ENCODE measurements around the gene TAS1R1. TPM values are rescaled to one million over a fixed set of nuclear protein-coding genes. Genes with fewer than 3 reads are reported as not detected.

Gene TAS1R1
- total RNA-seq, 4 donors from 2014 or later, result not detected

GRCh38 chr1:6507461-6507911, 47.6 kb upstream of the TAS1R1 start:
- no peak overlapping the region for H3K27ac ChIP-seq
- peaks cover 0 to 4% of the 10 kb centered on the region in 2 donors for H3K4me1 ChIP-seq
- 79 to 91% methylated on average over 8 to 11 of the region's 12 CpGs for WGBS, 2 donors

GRCh38 chr1:6508154-6508815, 46.8 kb upstream of the TAS1R1 start:
- intact Hi-C loops (cut with DNase I), result no loop called here
- DNase-seq, result no peak
- Histone ChIP-seq H3K4me3 (replicated peaks in 1 of 3) (no peak overlapping the region), H3K36me3 (no peaks in the 10 kb centered on the region), H3K27me3 (no peaks in the 10 kb centered on the region), H3K4me1 (no peaks in the 10 kb centered on the region), H3K27ac (no peak overlapping the region), H3K9me3 (no peaks in the 10 kb centered on the region)
- no peak for TF ChIP-seq CTCF (IDR thresholded peaks at IDR 0.05)
- no peak for TF ChIP-seq POLR2A (IDR thresholded peaks at IDR 0.05)
- 80 to 86% methylated on average over 13 to 17 of the region's 18 CpGs for WGBS, 2 donors

More at GRCh38 chr1:6507461-6507911, 47.6 kb upstream of the TAS1R1 start:
- no peak for DNase-seq
- H3K4me3 ChIP-seq (replicated peaks in 1 of 3), result no peak overlapping the region
- H3K27me3 ChIP-seq, result no peaks in the 10 kb centered on the region
- TF ChIP-seq CTCF (IDR thresholded peaks at IDR 0.05) (no peak), POLR2A (IDR thresholded peaks at IDR 0.05) (no peak)
- no peaks in the 10 kb centered on the region for H3K36me3 ChIP-seq
- no peaks in the 10 kb centered on the region for H3K9me3 ChIP-seq
- intact Hi-C loops (cut with DNase I), result no loop called here

- DNase-seq, result no peak
- no peaks in the 10 kb centered on the region for H3K36me3 ChIP-seq
- no peaks in the 10 kb centered on the region for H3K27me3 ChIP-seq
- H3K4me1 ChIP-seq, result no peaks in the 10 kb centered on the region
- 82 to 90% methylated on average over 5 to 7 of the region's 11 CpGs for WGBS, 2 donors
- no peak overlapping the region for H3K27ac ChIP-seq
- intact Hi-C loops (cut with DNase I), result no loop called here
- H3K9me3 ChIP-seq, result no peaks in the 10 kb centered on the region
- no peak overlapping the region for H3K4me3 ChIP-seq (replicated peaks in 1 of 3)
- no peak for TF ChIP-seq CTCF (IDR thresholded peaks at IDR 0.05)
Measured at GRCh38 chr1:6508816-6509189, 46.3 kb upstream of the TAS1R1 start.

GRCh38 chr1:6509220-6509918, 45.7 kb upstream of the TAS1R1 start:
- intact Hi-C loops (cut with DNase I), result no loop called here
- no peak for TF ChIP-seq CTCF (IDR thresholded peaks at IDR 0.05)
- no peak for TF ChIP-seq POLR2A (IDR thresholded peaks at IDR 0.05)
- H3K27me3 ChIP-seq, result no peaks in the 10 kb centered on the region
- no peak for DNase-seq
- H3K4me3 ChIP-seq (replicated peaks in 1 of 3), result no peak overlapping the region
- WGBS, 2 donors, result 60 to 75% methylated on average over 1 to 12 of the region's 20 CpGs
- H3K36me3 ChIP-seq, result no peaks in the 10 kb centered on the region
- no peaks in the 10 kb centered on the region for H3K9me3 ChIP-seq
- no peaks in the 10 kb centered on the region for H3K4me1 ChIP-seq
- no peak overlapping the region for H3K27ac ChIP-seq

GRCh38 chr1:6509919-6510291, 45.2 kb upstream of the TAS1R1 start:
- Histone ChIP-seq H3K4me1 (no peaks in the 10 kb centered on the region), H3K9me3 (no peaks in the 10 kb centered on the region), H3K36me3 (no peaks in the 10 kb centered on the region), H3K27me3 (no peaks in the 10 kb centered on the region), H3K27ac (no peak overlapping the region), H3K4me3 (replicated peaks in 1 of 3) (no peak overlapping the region)
- DNase-seq, result no peak
- intact Hi-C loops (cut with DNase I), result no loop called here
- WGBS, 2 donors, result 78 to 86% methylated on average over 3 to 9 of the region's 10 CpGs
- no peak for TF ChIP-seq POLR2A (IDR thresholded peaks at IDR 0.05)
- no peak for TF ChIP-seq CTCF (IDR thresholded peaks at IDR 0.05)
